Fibroblast of mammary gland (primary cell): ENCODE results near the gene STKLD1.
"Not testable (repeated sequence)": the region's sequence is repeated elsewhere in the genome, so short reads cannot be mapped to it uniquely, and the experiment has no call there.

Experiments used
- DNase-seq: peaks from one replicate; pipeline ENCODE4 v3.0.0-alpha.2; 2010; ENCODE audit warnings: low read depth
- H3K4me3 ChIP-seq: 2 replicates; pipeline ENCODE4 v1.5.1; 2011; ENCODE audit warnings: low read depth, mild to moderate bottlenecking, low read length, moderate library complexity; ENCODE audit not compliant: control insufficient read depth
- TF ChIP-seq, protein P1 (sequence below): conservative IDR thresholded peaks from 2 replicates; pipeline ENCODE4 v1.5.1; 2011; ENCODE audit warnings: low read depth, low read length, inconsistent platforms; ENCODE audit not compliant: control insufficient read depth, insufficient read depth

Gene STKLD1

DNA sequence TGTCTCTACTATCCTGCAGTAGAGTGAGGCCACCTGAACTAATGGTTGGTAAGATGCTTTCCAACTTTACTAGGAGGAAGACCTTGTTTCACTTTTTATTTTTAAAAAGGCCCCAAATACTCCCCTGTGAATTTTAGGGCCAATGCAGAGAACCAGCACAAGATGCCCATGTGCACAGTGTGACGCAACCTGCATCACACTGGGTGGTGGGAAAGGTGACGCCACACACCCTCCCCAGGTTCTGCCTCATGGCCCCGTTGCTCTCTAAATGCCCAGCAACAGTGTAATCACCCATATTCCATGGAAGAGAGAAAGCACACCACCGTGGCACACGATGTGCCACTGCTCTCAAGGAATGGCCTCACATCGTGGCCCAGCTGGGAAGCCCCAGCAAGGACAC, 6.7 kb upstream of the STKLD1 start:
- no peak for DNase-seq
- TF ChIP-seq, protein P1, sequence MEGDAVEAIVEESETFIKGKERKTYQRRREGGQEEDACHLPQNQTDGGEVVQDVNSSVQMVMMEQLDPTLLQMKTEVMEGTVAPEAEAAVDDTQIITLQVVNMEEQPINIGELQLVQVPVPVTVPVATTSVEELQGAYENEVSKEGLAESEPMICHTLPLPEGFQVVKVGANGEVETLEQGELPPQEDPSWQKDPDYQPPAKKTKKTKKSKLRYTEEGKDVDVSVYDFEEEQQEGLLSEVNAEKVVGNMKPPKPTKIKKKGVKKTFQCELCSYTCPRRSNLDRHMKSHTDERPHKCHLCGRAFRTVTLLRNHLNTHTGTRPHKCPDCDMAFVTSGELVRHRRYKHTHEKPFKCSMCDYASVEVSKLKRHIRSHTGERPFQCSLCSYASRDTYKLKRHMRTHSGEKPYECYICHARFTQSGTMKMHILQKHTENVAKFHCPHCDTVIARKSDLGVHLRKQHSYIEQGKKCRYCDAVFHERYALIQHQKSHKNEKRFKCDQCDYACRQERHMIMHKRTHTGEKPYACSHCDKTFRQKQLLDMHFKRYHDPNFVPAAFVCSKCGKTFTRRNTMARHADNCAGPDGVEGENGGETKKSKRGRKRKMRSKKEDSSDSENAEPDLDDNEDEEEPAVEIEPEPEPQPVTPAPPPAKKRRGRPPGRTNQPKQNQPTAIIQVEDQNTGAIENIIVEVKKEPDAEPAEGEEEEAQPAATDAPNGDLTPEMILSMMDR, result no peak
- H3K4me3 ChIP-seq, result no peak overlapping the region

DNA sequence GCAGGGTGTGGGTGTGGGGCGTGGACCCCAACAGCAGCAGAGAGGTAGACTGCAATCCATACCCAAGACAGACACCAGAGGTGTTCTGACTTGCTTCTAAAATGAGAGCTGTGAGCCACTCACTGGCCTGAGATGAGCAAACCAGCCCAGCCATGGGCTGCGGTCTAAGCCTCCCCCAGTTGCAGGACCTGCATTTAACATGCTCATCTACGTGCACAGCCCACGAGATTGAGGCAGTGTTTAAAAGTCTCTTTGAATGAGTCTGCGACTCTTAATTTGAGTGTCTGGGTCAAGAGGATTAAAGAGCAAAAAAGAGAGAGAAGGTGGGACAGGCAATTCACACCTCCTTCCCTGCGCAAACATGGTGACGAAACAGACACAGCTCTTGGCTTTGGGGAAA, 6.2 kb upstream of the STKLD1 start:
- TF ChIP-seq, protein P1, result no peak
- no peak overlapping the region for H3K4me3 ChIP-seq
- DNase-seq, result no peak

DNA sequence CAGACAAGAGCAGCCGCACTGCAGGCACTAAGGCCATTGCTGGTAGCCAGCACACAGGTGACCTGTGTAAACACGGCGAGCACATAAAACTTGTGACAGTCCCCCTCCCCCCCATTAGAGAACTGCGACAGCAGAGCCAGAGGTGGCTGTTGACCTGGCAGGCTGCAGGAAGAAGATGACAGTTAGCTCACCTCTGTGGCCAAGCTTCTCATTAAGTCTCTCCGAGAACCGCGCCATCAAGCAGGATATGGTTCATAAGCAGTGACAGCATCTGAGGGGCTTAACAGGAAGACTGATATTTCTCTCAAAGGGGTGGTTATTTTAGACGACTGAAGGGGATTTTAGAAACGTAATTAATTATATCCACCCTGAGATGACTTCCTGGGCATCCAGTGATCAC, 5.5 kb upstream of the STKLD1 start:
- no peak overlapping the region for H3K4me3 ChIP-seq
- TF ChIP-seq, protein P1, result no peak
- DNase-seq, result no peak

DNA sequence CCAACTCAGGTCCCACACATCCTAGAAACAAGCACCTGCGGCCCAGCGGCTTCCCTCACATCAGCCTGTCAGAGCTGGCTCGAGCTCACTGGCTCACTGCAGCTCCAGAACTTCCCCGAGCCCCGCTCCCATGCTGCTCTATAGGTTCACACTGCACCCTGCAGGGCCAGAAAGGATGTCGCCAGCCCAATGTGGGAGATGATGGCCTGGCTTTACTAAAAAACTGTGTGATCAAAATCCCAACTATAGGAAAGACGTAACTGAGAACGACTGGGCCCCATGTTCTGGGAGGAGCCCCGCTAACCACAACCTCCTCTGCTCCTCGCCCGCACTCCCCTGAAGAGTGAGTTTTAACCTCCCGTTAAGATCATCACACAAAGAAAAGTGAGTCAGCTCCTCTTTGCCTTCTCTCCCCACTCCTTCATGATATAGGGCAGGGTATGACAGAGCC, 4.9 kb upstream of the STKLD1 start:
- peak; percentile 76 for DNase-seq
- H3K4me3 ChIP-seq, result peak overlapping the region; percentile 3
- TF ChIP-seq, protein P1, result peak; percentile 2

DNA sequence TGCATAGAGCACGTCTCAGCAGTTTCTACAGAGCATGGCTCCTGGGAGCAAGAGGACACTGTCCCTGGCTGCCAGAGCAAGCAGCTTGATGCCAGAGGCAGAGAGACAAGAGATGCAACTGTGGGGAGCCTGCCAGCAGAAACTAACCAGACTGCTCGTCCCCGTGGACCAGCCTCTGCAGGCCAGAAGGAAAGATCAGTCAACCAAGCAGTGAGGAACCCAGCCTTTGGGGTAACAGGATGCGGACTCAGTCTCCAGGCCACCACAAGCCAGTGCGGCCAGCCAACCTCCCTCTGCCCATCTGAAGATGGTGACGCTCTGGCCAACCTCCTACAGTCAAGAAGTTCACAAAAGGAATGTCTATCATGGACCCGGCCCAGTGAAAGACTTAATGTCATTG, 4.0 kb upstream of the STKLD1 start:
- TF ChIP-seq, protein P1, result no peak
- no peak for DNase-seq
- no peak overlapping the region for H3K4me3 ChIP-seq

DNA sequence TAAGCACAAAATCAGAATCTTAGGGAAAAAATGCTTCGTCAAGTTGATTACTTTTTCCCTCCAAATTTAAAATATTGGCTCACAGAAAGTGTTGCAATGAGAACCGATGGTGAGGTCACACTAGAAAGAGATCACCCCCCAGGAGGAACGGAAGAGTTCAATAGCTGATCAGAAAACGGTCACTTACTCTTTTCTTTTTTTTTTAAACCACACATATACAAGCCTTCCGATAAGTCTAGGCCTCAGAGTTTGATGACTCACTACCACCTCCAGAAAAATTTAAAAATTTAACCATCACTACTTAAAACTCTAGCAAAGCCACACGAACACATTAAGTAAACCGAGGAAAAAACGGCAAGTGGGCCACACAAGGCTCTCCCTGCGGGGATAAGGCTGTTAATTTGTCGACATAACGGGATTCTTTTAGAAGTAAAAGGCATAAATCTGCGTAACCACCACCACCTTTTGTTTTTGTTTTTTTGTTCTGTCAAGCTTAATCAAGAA, 1.5 kb upstream of the STKLD1 start:
- peak overlapping the region; percentile 96 for H3K4me3 ChIP-seq
- TF ChIP-seq, protein P1, result no peak
- DNase-seq, result peak; percentile 84

DNA sequence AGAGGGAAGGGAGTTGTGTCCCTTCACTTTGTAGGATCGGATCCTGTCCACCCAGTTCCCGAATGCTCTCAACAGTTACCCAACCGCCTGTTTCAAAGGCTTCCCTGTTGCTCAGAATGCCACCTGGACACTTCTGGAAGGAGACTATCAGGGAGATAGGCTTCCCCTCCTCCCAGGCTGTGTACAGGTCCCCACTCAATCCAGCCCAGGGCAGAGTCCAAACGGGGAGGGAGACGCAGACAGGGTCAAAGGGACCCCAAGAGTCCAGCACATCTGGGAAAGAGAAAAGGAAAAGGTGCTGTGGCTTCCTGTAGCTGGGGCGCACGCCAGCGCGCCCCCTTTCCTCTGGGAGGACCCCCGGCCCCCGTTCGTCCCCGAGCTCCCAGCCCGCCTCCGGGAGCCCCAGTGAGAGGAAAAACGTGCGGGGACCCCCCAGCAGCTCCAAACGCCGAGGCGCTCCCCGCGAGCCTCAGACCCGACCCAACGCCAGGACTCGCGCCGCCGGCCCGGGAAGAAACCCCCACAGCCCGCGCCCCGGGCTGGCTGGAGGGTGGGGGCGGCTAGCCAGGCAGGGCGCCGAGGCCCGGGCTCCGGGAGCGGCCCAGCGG, 946 bp upstream of the STKLD1 start:
- peak overlapping the region; percentile 96 for H3K4me3 ChIP-seq
- TF ChIP-seq, protein P1, result no peak
- DNase-seq, result peak; percentile 50

DNA sequence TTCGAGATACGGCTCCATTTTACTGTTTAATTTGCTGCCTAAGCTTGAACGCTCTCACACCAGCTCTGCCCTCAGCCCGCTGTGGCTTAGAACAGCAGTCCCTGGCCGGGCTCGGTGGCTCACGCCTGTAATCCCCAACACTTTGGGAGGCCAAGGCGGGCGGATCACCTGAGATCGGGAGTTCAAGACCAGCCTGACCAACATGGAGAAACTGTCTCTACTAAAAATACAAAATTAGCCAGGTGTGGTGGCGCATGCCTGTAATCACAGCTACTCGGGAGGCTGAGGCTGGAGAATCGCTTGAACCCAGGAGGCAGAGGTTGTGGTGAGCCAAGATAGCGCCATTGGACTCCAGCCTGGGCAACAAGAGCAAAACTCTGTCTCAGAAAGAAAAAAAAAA, 1.1 kb downstream of the STKLD1 start:
- H3K4me3 ChIP-seq, DNase-seq: not testable (repeated sequence)
